GM23338 (cell line): ENCODE results near the gene DNAJC5G. TPM values are rescaled to one million over a fixed set of nuclear protein-coding genes. Genes with fewer than 3 reads are reported as not detected.

Experiments
- ATAC-seq: fragments of 200-7000 bp; cut with Tn5 transposase; 3 replicates; pipeline ENCODE4 v1.9.1; 2020
- DNase-seq: peaks from one replicate; pipeline ENCODE4 v3.0.0-alpha.2; 2015; ENCODE audit warnings: low spot score
- H2AFZ ChIP-seq: fragments of 200-600 bp; sonication (generic); 2 replicates; pipeline ENCODE4 v1.8.0; 2016; ENCODE audit warnings: antibody characterized with exemption, mild to moderate bottlenecking, moderate library complexity
- H3F3A ChIP-seq: fragments of 200-600 bp; sonication (generic); replicated peaks from 2 replicates; pipeline ENCODE4 v1.8.0; 2017; ENCODE audit warnings: antibody characterized with exemption, mixed run types, low read depth
- H3K27ac ChIP-seq: fragments of 200-600 bp; sonication (generic); 2 replicates; pipeline ENCODE4 v1.6.1; 2016; ENCODE audit warnings: low read depth
- H3K27me3 ChIP-seq: fragments of 200-600 bp; sonication (generic); 2 replicates; pipeline ENCODE4 v1.8.0; 2016; ENCODE audit warnings: mild to moderate bottlenecking, mixed run types, moderate library complexity; ENCODE audit not compliant: insufficient read depth
- H3K36me3 ChIP-seq: fragments of 200-600 bp; sonication (generic); 2 replicates; pipeline ENCODE4 v1.8.0; 2016; ENCODE audit warnings: mild to moderate bottlenecking; ENCODE audit not compliant: insufficient read depth
- H3K4me1 ChIP-seq: fragments of 200-600 bp; sonication (generic); 2 replicates; pipeline ENCODE4 v1.8.0; 2016; ENCODE audit warnings: mild to moderate bottlenecking, moderate library complexity; ENCODE audit not compliant: insufficient read depth
- H3K4me2 ChIP-seq: fragments of 200-600 bp; sonication (generic); 2 replicates; pipeline ENCODE4 v1.7.1; 2017; ENCODE audit warnings: mixed run types
- H3K4me3 ChIP-seq: fragments of 200-600 bp; sonication (generic); 2 replicates; pipeline ENCODE4 v1.6.1; 2016; ENCODE audit warnings: mixed run types
- H3K79me2 ChIP-seq: fragments of 200-600 bp; sonication (generic); replicated peaks from 2 replicates; pipeline ENCODE4 v1.8.0; 2017; ENCODE audit warnings: mild to moderate bottlenecking; ENCODE audit not compliant: insufficient read depth
- H3K9me2 ChIP-seq: fragments of 200-600 bp; sonication (generic); 2 replicates; pipeline ENCODE4 v1.8.0; 2017; ENCODE audit not compliant: insufficient read depth
- H4K20me1 ChIP-seq: fragments of 200-600 bp; sonication (generic); replicated peaks from 2 replicates; pipeline ENCODE4 v1.8.0; 2017; ENCODE audit warnings: mild to moderate bottlenecking; ENCODE audit not compliant: insufficient read depth
- H3K27ac Mint-ChIP-seq: 2 replicates; pipeline ENCODE4 v1.8.0; 2020; ENCODE audit warnings: inconsistent platforms, mild to moderate bottlenecking, moderate library complexity, mixed read lengths
- H3K27me3 Mint-ChIP-seq: 3 replicates; pipeline ENCODE4 v1.8.0; 2022; ENCODE audit warnings: low read depth, mild to moderate bottlenecking, moderate library complexity, mixed read lengths, inconsistent platforms; ENCODE audit not compliant: insufficient read depth, poor library complexity
- H3K36me3 Mint-ChIP-seq: 3 replicates; pipeline ENCODE4 v1.8.0; 2021; ENCODE audit warnings: low read depth, mild to moderate bottlenecking, inconsistent platforms, moderate library complexity, mixed read lengths
- H3K4me1 Mint-ChIP-seq: 3 replicates; pipeline ENCODE4 v1.8.0; 2020; ENCODE audit warnings: mild to moderate bottlenecking, inconsistent platforms, mixed read lengths
- H3K4me3 Mint-ChIP-seq: 3 replicates; pipeline ENCODE4 v1.8.0; 2021; ENCODE audit warnings: moderate library complexity, mild to moderate bottlenecking, inconsistent platforms, mixed read lengths
- H3K9me3 Mint-ChIP-seq: 3 replicates; pipeline ENCODE4 v1.8.0; 2020; ENCODE audit warnings: moderate library complexity, mild to moderate bottlenecking, inconsistent platforms, mixed read lengths
- EZH2 ChIP-seq: fragments of 200-600 bp; sonication (generic); IDR thresholded peaks from one replicate; pipeline ENCODE4 v1.8.0; 2017; ENCODE audit warnings: antibody characterized with exemption, mild to moderate bottlenecking, low read depth; ENCODE audit not compliant: unreplicated experiment
- JUNB ChIP-seq: IDR thresholded peaks from one replicate; pipeline ENCODE4 v1.6.1; 2016; ENCODE audit warnings: antibody characterized with exemption; ENCODE audit not compliant: unreplicated experiment
- NANOG ChIP-seq: IDR thresholded peaks from 2 replicates; pipeline ENCODE4 v1.6.1; 2016; ENCODE audit warnings: antibody characterized with exemption, borderline replicate concordance
- POLR2AphosphoS5 ChIP-seq: IDR thresholded peaks from 2 replicates; pipeline ENCODE4 v1.6.1; 2016; ENCODE audit warnings: antibody characterized with exemption, low read depth
- STAT1 ChIP-seq: IDR thresholded peaks from one replicate; pipeline ENCODE4 v1.6.1; 2016; ENCODE audit warnings: antibody characterized with exemption; ENCODE audit not compliant: unreplicated experiment
- polyA plus RNA-seq: library from polyadenylated mRNA; unstranded; fragments of >200 nt; fragmentation: Nextera tagmentation; extraction: Ambion mirVana; gene quantifications from 2 replicates; pipeline ENCODE4 v1.2.1, GENCODE V29; 2016
- total RNA-seq: library from RNA; depleted of rRNA; stranded (reverse); fragments of >200 nt; shearing (Covaris generic); gene quantifications from 2 replicates; pipeline ENCODE4 v1.2.3, GENCODE V29; 2014
- TF ChIP-seq, protein P1 (sequence below), 2 experiments: fragments of 200-600 bp in 1 of 2; sonication (generic) in 1 of 2; conservative IDR thresholded peaks; 2 replicates each; pipeline versions ENCODE4 v1.5.1 to v1.6.1; 2016 to 2017; ENCODE audit warnings: antibody characterized with exemption in 2 of 2, low read depth in 2 of 2, mild to moderate bottlenecking in 2 of 2, moderate library complexity in 1 of 2
- TF ChIP-seq, protein P2 (sequence below): fragments of 250-450 bp; sonication (Bioruptor Pico); IDR thresholded peaks from 2 replicates; pipeline ENCODE4 v1.5.0; 2020; ENCODE audit warnings: mild to moderate bottlenecking, moderate library complexity

DNAJC5G gene
- total and polyA plus RNA-seq, 2 experiments from 2014 or later = 0.59 TPM; not detected in 1

DNA sequence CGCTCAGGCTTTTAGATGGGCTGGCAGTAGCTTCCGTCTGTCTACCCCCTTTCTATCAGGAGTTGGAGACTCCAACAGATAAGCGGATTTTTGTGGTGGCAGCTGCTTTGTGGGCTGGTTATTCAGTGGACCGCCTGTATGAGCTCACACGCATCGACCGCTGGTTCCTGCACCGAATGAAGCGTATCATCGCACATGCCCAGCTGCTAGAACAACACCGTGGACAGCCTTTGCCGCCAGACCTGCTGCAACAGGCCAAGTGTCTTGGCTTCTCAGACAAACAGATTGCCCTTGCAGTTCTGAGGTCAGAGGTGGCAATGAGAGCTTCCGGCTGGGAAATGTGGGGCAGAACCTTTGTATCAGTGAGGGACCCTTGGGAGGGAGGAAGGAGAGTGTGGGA lies 43.3 kb upstream of the DNAJC5G start:
- H3K27me3 Mint-ChIP-seq = peaks cover 6% of the 10 kb centered on the region
- no peaks in the 10 kb centered on the region for H3F3A ChIP-seq
- TF ChIP-seq NANOG (no peak), JUNB (no peak), STAT1 (no peak), EZH2 (no peak), POLR2AphosphoS5 (no peak)
- TF ChIP-seq, protein P1, sequence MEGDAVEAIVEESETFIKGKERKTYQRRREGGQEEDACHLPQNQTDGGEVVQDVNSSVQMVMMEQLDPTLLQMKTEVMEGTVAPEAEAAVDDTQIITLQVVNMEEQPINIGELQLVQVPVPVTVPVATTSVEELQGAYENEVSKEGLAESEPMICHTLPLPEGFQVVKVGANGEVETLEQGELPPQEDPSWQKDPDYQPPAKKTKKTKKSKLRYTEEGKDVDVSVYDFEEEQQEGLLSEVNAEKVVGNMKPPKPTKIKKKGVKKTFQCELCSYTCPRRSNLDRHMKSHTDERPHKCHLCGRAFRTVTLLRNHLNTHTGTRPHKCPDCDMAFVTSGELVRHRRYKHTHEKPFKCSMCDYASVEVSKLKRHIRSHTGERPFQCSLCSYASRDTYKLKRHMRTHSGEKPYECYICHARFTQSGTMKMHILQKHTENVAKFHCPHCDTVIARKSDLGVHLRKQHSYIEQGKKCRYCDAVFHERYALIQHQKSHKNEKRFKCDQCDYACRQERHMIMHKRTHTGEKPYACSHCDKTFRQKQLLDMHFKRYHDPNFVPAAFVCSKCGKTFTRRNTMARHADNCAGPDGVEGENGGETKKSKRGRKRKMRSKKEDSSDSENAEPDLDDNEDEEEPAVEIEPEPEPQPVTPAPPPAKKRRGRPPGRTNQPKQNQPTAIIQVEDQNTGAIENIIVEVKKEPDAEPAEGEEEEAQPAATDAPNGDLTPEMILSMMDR (conservative IDR thresholded peaks at IDR 0.05; ENCODE audit: low read depth in 2 of 2) = no peak
- TF ChIP-seq, protein P2, sequence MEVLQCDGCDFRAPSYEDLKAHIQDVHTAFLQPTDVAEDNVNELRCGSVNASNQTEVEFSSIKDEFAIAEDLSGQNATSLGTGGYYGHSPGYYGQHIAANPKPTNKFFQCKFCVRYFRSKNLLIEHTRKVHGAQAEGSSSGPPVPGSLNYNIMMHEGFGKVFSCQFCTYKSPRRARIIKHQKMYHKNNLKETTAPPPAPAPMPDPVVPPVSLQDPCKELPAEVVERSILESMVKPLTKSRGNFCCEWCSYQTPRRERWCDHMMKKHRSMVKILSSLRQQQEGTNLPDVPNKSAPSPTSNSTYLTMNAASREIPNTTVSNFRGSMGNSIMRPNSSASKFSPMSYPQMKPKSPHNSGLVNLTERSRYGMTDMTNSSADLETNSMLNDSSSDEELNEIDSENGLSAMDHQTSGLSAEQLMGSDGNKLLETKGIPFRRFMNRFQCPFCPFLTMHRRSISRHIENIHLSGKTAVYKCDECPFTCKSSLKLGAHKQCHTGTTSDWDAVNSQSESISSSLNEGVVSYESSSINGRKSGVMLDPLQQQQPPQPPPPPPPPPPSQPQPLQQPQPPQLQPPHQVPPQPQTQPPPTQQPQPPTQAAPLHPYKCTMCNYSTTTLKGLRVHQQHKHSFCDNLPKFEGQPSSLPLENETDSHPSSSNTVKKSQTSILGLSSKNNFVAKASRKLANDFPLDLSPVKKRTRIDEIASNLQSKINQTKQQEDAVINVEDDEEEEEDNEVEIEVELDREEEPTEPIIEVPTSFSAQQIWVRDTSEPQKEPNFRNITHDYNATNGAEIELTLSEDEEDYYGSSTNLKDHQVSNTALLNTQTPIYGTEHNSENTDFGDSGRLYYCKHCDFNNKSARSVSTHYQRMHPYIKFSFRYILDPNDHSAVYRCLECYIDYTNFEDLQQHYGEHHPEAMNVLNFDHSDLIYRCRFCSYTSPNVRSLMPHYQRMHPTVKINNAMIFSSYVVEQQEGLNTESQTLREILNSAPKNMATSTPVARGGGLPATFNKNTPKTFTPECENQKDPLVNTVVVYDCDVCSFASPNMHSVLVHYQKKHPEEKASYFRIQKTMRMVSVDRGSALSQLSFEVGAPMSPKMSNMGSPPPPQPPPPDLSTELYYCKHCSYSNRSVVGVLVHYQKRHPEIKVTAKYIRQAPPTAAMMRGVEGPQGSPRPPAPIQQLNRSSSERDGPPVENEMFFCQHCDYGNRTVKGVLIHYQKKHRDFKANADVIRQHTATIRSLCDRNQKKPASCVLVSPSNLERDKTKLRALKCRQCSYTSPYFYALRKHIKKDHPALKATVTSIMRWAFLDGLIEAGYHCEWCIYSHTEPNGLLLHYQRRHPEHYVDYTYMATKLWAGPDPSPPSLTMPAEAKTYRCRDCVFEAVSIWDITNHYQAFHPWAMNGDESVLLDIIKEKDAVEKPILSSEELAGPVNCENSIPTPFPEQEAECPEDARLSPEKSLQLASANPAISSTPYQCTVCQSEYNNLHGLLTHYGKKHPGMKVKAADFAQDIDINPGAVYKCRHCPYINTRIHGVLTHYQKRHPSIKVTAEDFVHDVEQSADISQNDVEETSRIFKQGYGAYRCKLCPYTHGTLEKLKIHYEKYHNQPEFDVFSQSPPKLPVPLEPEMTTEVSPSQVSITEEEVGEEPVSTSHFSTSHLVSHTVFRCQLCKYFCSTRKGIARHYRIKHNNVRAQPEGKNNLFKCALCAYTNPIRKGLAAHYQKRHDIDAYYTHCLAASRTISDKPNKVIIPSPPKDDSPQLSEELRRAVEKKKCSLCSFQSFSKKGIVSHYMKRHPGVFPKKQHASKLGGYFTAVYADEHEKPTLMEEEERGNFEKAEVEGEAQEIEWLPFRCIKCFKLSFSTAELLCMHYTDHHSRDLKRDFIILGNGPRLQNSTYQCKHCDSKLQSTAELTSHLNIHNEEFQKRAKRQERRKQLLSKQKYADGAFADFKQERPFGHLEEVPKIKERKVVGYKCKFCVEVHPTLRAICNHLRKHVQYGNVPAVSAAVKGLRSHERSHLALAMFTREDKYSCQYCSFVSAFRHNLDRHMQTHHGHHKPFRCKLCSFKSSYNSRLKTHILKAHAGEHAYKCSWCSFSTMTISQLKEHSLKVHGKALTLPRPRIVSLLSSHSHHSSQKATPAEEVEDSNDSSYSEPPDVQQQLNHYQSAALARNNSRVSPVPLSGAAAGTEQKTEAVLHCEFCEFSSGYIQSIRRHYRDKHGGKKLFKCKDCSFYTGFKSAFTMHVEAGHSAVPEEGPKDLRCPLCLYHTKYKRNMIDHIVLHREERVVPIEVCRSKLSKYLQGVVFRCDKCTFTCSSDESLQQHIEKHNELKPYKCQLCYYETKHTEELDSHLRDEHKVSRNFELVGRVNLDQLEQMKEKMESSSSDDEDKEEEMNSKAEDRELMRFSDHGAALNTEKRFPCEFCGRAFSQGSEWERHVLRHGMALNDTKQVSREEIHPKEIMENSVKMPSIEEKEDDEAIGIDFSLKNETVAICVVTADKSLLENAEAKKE (CRISPR knock-in tag) = no peak
- ATAC-seq (no peak), DNase-seq (no peak)
- no peak overlapping the region for H2AFZ ChIP-seq
- H3K9me2 ChIP-seq = no peaks in the 10 kb centered on the region
- H3K4me2 ChIP-seq = no peak overlapping the region
- H3K27me3 ChIP-seq = no peaks in the 10 kb centered on the region
- H3K36me3 ChIP-seq = peaks cover 78% of the 10 kb centered on the region
- no peaks in the 10 kb centered on the region for H3K9me3 Mint-ChIP-seq
- H3K4me1 Mint-ChIP-seq = no peaks in the 10 kb centered on the region
- H3K27ac Mint-ChIP-seq = no peak overlapping the region
- no peak overlapping the region for H3K27ac ChIP-seq
- H4K20me1 ChIP-seq = peaks cover 10% of the 10 kb centered on the region; the same call in 1 of the 2 replicates
- H3K36me3 Mint-ChIP-seq = peaks cover 97% of the 10 kb centered on the region
- no peak overlapping the region for H3K4me3 ChIP-seq
- 0 out of 2 replicates have a peak, but pooled peaks cover 3% of the 10 kb centered on the region for H3K79me2 ChIP-seq
- H3K4me3 Mint-ChIP-seq = no peak overlapping the region
- no peaks in the 10 kb centered on the region for H3K4me1 ChIP-seq
